ENCODE measurements around the gene ELP1. TPM values are rescaled to one million over a fixed set of nuclear protein-coding genes. Genes with fewer than 3 reads are reported as not detected.

ELP1 gene
- total and polyA plus RNA-seq, 2 donors (not counting 3 experiments of a cell fraction or from before 2014, with no cell fraction given) = 12.6 to 21.8 TPM

DNA sequence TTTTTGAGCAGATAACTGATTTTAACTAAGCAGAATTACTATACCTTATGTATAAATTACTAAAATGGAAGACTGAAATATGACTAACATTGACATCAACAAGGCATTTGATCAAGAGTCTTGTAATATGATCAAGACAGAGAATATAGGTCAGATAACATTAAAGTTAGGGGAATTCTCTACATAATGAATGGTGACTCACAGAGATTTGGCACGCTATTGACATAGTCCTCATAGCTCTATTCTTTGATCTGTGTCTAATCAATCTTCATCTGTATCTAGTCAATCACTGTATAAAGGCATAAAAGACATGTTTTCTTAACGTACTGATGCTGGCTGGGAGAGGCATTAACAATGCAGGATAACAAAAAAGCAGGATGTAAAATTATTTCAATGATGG is 17.7 kb upstream of the ELP1 start:
- FAIRE-seq = no peak
- H3K4me1 ChIP-seq (ENCODE audit: control insufficient read depth, extremely low read depth, insufficient read depth, low read length) = peaks cover 20% of the 10 kb centered on the region
- TF ChIP-seq FOS (IDR thresholded peaks at IDR 0.05; ENCODE audit: borderline replicate concordance, insufficient read depth, low read length) (no peak), MYC (IDR thresholded peaks at IDR 0.05; ENCODE audit: low read depth, low read length) (no peak), JUN (IDR thresholded peaks at IDR 0.05; ENCODE audit: borderline replicate concordance, insufficient read depth, insufficient read length, low read depth) (no peak), POLR2AphosphoS5 (IDR thresholded peaks at IDR 0.05; ENCODE audit: insufficient read depth, low read depth, low read length) (no peak), POLR2A (IDR thresholded peaks at IDR 0.05; ENCODE audit: low read depth, low read length) (no peak)
- no peak overlapping the region for H3K9ac ChIP-seq (replicated peaks; ENCODE audit: extremely low read depth, insufficient read depth, low read length)
- H2AFZ ChIP-seq (ENCODE audit: low read depth, low read length) = no peak overlapping the region
- no TSS peak for BruUV-seq (replicated peaks)
- no peaks in the 10 kb centered on the region for H3K9me3 ChIP-seq (replicated peaks; ENCODE audit: control insufficient read depth, insufficient read depth, low read length)
- dilution Hi-C loops (cut with MboI; ENCODE audit: extremely low pct_ligation_motif_present, low sequenced_read_pairs) = no loop called here
- POLR2A ChIA-PET = interaction anchor here (0.6 kb wide), 1 partner anchor 202 kb away, joined by 5 read pairs; no protein-coding TSS in a partner anchor
- no peaks in the 10 kb centered on the region for H3K27me3 ChIP-seq (ENCODE audit: control insufficient read depth in 2 of 2, insufficient read depth in 2 of 2, low read length in 2 of 2)
- no peak overlapping the region for H3K4me2 ChIP-seq (ENCODE audit: insufficient read depth, low read length)
- H3K4me3 ChIP-seq (replicated peaks in 1 of 3; ENCODE audit: insufficient read depth in 1 of 3, low read depth in 1 of 3, low read length in 3 of 3) = no peak overlapping the region
- CTCF ChIA-PET = interaction anchor here (0.7 to 2.0 kb wide), 5 partner anchors 10 to 299 kb away, joined by 3 to 11 read pairs (median 4); no protein-coding TSS in a partner anchor
- DNase-seq (ENCODE audit: low read depth, low spot score) = peak; percentile 47
- peaks cover 0 to 2% of the 10 kb centered on the region in 2 experiments for H3K36me3 ChIP-seq (ENCODE audit: control insufficient read depth in 2 of 2, extremely low read depth in 1 of 2, insufficient read depth in 2 of 2, low read length in 2 of 2)
- intact Hi-C loops (cut with micrococcal nuclease) = loop anchor here (2.0 to 5.0 kb wide), 2 partner anchors 61 to 189 kb away; partner anchors contain the start of gene CTNNAL1
- no peaks in the 10 kb centered on the region for H3K9me1 ChIP-seq (replicated peaks; ENCODE audit: control insufficient read depth, extremely low read depth, insufficient read depth, low read length)
- no peaks in the 10 kb centered on the region for H4K20me1 ChIP-seq (replicated peaks; ENCODE audit: control insufficient read depth, extremely low read depth, insufficient read depth, low read length)
- peak overlapping the region; percentile 10 for H3K27ac ChIP-seq (ENCODE audit: insufficient read depth, low read depth, low read length)
- no peaks in the 10 kb centered on the region for H3K79me2 ChIP-seq (ENCODE audit: control insufficient read depth, insufficient read depth, low read length)

DNA sequence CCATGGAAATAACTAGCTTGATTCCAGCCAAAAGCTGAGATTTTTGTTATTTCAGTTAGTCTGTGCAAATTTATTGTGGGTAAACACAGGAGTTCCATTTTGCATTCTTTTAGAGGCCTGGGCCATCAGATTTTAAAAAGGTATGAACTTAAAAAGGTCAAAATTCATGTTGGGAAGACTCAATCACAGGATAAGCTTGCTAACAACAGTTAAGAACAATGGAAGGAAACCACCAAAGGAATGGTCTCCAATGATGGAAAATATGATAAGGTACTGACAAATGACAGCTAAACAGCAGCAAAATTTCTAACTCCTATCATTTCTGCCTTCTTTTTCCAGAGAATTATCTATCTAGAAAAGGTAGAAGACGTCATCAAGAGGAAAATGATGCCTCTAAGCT is 16.2 kb upstream of the ELP1 start:
- Histone ChIP-seq H3K4me3 (replicated peaks in 1 of 3; ENCODE audit: insufficient read depth in 1 of 3, low read depth in 1 of 3, low read length in 3 of 3) (no peak overlapping the region), H3K79me2 (ENCODE audit: control insufficient read depth, insufficient read depth, low read length) (no peaks in the 10 kb centered on the region), H3K27me3 (ENCODE audit: control insufficient read depth in 2 of 2, insufficient read depth in 2 of 2, low read length in 2 of 2) (no peaks in the 10 kb centered on the region), H2AFZ (ENCODE audit: low read depth, low read length) (no peak overlapping the region), H3K4me1 (ENCODE audit: control insufficient read depth, extremely low read depth, insufficient read depth, low read length) (peaks cover 20% of the 10 kb centered on the region), H3K9ac (replicated peaks; ENCODE audit: extremely low read depth, insufficient read depth, low read length) (no peak overlapping the region), H3K9me3 (replicated peaks; ENCODE audit: control insufficient read depth, insufficient read depth, low read length) (no peaks in the 10 kb centered on the region), H3K27ac (ENCODE audit: insufficient read depth, low read depth, low read length) (peak overlapping the region; percentile 45), H3K4me2 (ENCODE audit: insufficient read depth, low read length) (peak overlapping the region; percentile 37), H3K9me1 (replicated peaks; ENCODE audit: control insufficient read depth, extremely low read depth, insufficient read depth, low read length) (no peaks in the 10 kb centered on the region), H3K36me3 (ENCODE audit: control insufficient read depth in 2 of 2, extremely low read depth in 1 of 2, insufficient read depth in 2 of 2, low read length in 2 of 2) (peaks cover 0 to 2% of the 10 kb centered on the region in 2 experiments), H4K20me1 (replicated peaks; ENCODE audit: control insufficient read depth, extremely low read depth, insufficient read depth, low read length) (no peaks in the 10 kb centered on the region)
- FAIRE-seq = peak; percentile 50
- ChIA-PET CTCF (interaction anchor here (0.9 to 2.0 kb wide), 5 partner anchors 8 to 48 kb away, joined by 3 to 11 read pairs (median 4); no protein-coding TSS in a partner anchor), POLR2A (no interaction called here)
- DNase-seq (ENCODE audit: low read depth, low spot score) = peak; percentile 85
- no peak for TF ChIP-seq POLR2A (IDR thresholded peaks at IDR 0.05; ENCODE audit: low read depth, low read length)
- TF ChIP-seq GATA2 (IDR thresholded peaks at IDR 0.05; ENCODE audit: insufficient read depth, insufficient read length, low read depth, low read length) = peak; percentile 82
- peak; percentile 44 for TF ChIP-seq JUN (IDR thresholded peaks at IDR 0.05; ENCODE audit: borderline replicate concordance, insufficient read depth, insufficient read length, low read depth)
- intact Hi-C loops (cut with micrococcal nuclease) (loop anchor here (1.0 to 5.0 kb wide), 3 partner anchors 16 to 188 kb away; partner anchors contain the start of genes ABITRAM, CTNNAL1 and ELP1), dilution Hi-C loops (cut with MboI; ENCODE audit: extremely low pct_ligation_motif_present, low sequenced_read_pairs) (no loop called here)
- no TSS peak for BruUV-seq (replicated peaks)

Measured in endothelial cell of umbilical vein (primary cell).